Neural progenitor cell (in vitro differentiated cells): Measurements from ENCODE around the gene SELENOO. TPM values are rescaled to one million over a fixed set of nuclear protein-coding genes. Genes with fewer than 3 reads are reported as not detected.
"Not testable (repeated sequence)": the region's sequence is repeated elsewhere in the genome, so short reads cannot be mapped to it uniquely, and the experiment has no call there.

ENCODE experiments used
- DNase-seq: peaks from one replicate; pipeline ENCODE4 v3.0.0-alpha.2; 2016; ENCODE audit warnings: low spot score
- H2AFZ ChIP-seq: fragments of 200-600 bp; sonication (generic); replicated peaks from 2 replicates; pipeline ENCODE4 v1.6.1; 2016; ENCODE audit warnings: antibody characterized with exemption
- H3F3A ChIP-seq: fragments of 200-600 bp; sonication (generic); 2 replicates; pipeline ENCODE4 v1.6.1; 2016; ENCODE audit warnings: antibody characterized with exemption, low read depth
- H3K27ac ChIP-seq: fragments of 200-600 bp; sonication (generic); 2 replicates; pipeline ENCODE4 v1.5.1; 2016; ENCODE audit warnings: mild to moderate bottlenecking
- H3K27me3 ChIP-seq: fragments of 200-600 bp; sonication (generic); 2 replicates; pipeline ENCODE4 v1.6.1; 2016; ENCODE audit warnings: mild to moderate bottlenecking, moderate library complexity
- H3K36me3 ChIP-seq: fragments of 200-600 bp; sonication (generic); 2 replicates; pipeline ENCODE4 v1.5.1; 2016
- H3K4me1 ChIP-seq: fragments of 200-600 bp; sonication (generic); 2 replicates; pipeline ENCODE4 v1.6.1; 2016; ENCODE audit warnings: mixed run types
- H3K4me2 ChIP-seq: fragments of 200-600 bp; sonication (generic); 2 replicates; pipeline ENCODE4 v1.6.1; 2016
- H3K4me3 ChIP-seq: fragments of 200-600 bp; sonication (generic); 2 replicates; pipeline ENCODE4 v1.5.1; 2016
- H3K79me2 ChIP-seq: fragments of 200-600 bp; sonication (generic); 2 replicates; pipeline ENCODE4 v1.6.1; 2016; ENCODE audit warnings: low read depth
- H3K9ac ChIP-seq: fragments of 200-600 bp; sonication (generic); 2 replicates; pipeline ENCODE4 v1.6.1; 2016
- H3K9me3 ChIP-seq: fragments of 200-600 bp; sonication (generic); 2 replicates; pipeline ENCODE4 v1.5.1; 2016; ENCODE audit warnings: low read depth
- H4K20me1 ChIP-seq: fragments of 200-600 bp; sonication (generic); 2 replicates; pipeline ENCODE4 v1.6.1; 2016; ENCODE audit warnings: low read depth
- H3K27ac Mint-ChIP-seq: 3 replicates; pipeline ENCODE4 v1.8.0; 2021; ENCODE audit warnings: mixed read lengths
- H3K27me3 Mint-ChIP-seq: 2 replicates; pipeline ENCODE4 v1.8.0; 2022; ENCODE audit warnings: low read depth, mild to moderate bottlenecking, inconsistent platforms, moderate library complexity, mixed read lengths; ENCODE audit not compliant: insufficient read depth
- H3K36me3 Mint-ChIP-seq: 3 replicates; pipeline ENCODE4 v1.8.0; 2021; ENCODE audit warnings: mixed read lengths
- H3K4me1 Mint-ChIP-seq: 3 replicates; pipeline ENCODE4 v1.8.0; 2021; ENCODE audit warnings: mixed read lengths
- H3K4me3 Mint-ChIP-seq: 3 replicates; pipeline ENCODE4 v1.8.0; 2021; ENCODE audit warnings: mild to moderate bottlenecking, moderate library complexity, mixed read lengths
- H3K9me3 Mint-ChIP-seq: 3 replicates; pipeline ENCODE4 v1.8.0; 2020; ENCODE audit warnings: mixed read lengths
- CTCF ChIP-seq: fragments of 200-600 bp; sonication (generic); IDR thresholded peaks from 2 replicates; pipeline ENCODE4 v1.5.1; 2017; ENCODE audit warnings: antibody characterized with exemption, mild to moderate bottlenecking
- EZH2 ChIP-seq: fragments of 200-600 bp; sonication (generic); IDR thresholded peaks from 2 replicates; pipeline ENCODE4 v1.6.1; 2017; ENCODE audit warnings: antibody characterized with exemption, mild to moderate bottlenecking, moderate library complexity
- EZH2phosphoT487 ChIP-seq: fragments of 200-600 bp; sonication (generic); IDR thresholded peaks from 2 replicates; pipeline ENCODE4 v1.6.1; 2017; ENCODE audit warnings: antibody characterized with exemption
- total RNA-seq: library from RNA; depleted of rRNA; stranded (reverse); fragments of >200 nt; gene quantifications from 2 replicates; pipeline ENCODE4 v1.2.3, GENCODE V29; 2015; ENCODE audit warnings: low replicate concordance

SELENOO gene
- total RNA-seq, 1 donor from 2014 or later = 7.6 TPM

GRCh38 chr22:50203288-50203687 is 2.5 kb downstream of the SELENOO start:
- Histone ChIP-seq H3K4me2 (no peak overlapping the region), H3K27me3 (peaks cover 7% of the 10 kb centered on the region), H3K4me3 (no peak overlapping the region), H3K4me1 (peaks cover 10% of the 10 kb centered on the region), H4K20me1 (peaks cover 50% of the 10 kb centered on the region), H2AFZ (no peak overlapping the region), H3F3A (peaks cover 21% of the 10 kb centered on the region), H3K79me2 (peaks cover 27% of the 10 kb centered on the region), H3K36me3 (peaks cover 12% of the 10 kb centered on the region), H3K9me3 (no peaks in the 10 kb centered on the region), H3K9ac (no peak overlapping the region), H3K27ac (no peak overlapping the region)
- Mint-ChIP-seq H3K4me3 (no peak overlapping the region), H3K27me3 (peaks cover 4% of the 10 kb centered on the region), H3K27ac (no peak overlapping the region), H3K9me3 (peaks cover 4% of the 10 kb centered on the region), H3K36me3 (peaks cover 27% of the 10 kb centered on the region), H3K4me1 (peaks cover 20% of the 10 kb centered on the region)
- TF ChIP-seq EZH2 (no peak), CTCF (no peak), EZH2phosphoT487 (no peak)
- DNase-seq = no peak

DNA sequence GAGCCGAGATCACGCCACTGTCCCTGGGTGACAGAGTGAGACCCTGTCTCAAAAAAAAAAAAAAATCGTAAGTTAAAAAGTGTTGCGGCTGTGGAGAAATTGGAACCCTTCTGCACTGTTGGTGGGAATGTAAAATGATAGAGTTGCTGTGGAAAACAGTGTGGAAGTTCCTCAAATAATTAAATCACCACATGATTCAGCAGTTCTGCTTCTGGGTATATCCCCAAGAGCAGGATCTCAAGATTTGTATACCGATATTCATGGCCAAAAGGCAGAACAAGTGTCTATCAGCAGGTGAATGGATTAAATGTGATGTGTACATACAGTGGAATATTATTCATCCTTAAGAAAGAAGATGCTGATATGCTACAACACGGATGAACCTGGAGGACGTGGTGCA is 3.8 kb downstream of the SELENOO start:
- H4K20me1 ChIP-seq = peaks cover 46% of the 10 kb centered on the region
- Mint-ChIP-seq H3K9me3 (peaks cover 4% of the 10 kb centered on the region), H3K36me3 (peaks cover 27% of the 10 kb centered on the region), H3K27me3 (peaks cover 4% of the 10 kb centered on the region), H3K27ac (no peak overlapping the region), H3K4me3 (no peak overlapping the region), H3K4me1 (peaks cover 17% of the 10 kb centered on the region)
- peaks cover 7% of the 10 kb centered on the region for H3K27me3 ChIP-seq
- H3K79me2 ChIP-seq = peaks cover 27% of the 10 kb centered on the region
- H3K9me3 ChIP-seq = no peaks in the 10 kb centered on the region
- TF ChIP-seq CTCF = no peak
- TF ChIP-seq EZH2 = no peak
- no peak for TF ChIP-seq EZH2phosphoT487
- no peak for DNase-seq
- H3K27ac ChIP-seq = no peak overlapping the region
- H3F3A ChIP-seq = peaks cover 11% of the 10 kb centered on the region
- peaks cover 10% of the 10 kb centered on the region for H3K4me1 ChIP-seq
- H2AFZ ChIP-seq = no peak overlapping the region
- no peak overlapping the region for H3K4me2 ChIP-seq
- H3K4me3 ChIP-seq = no peak overlapping the region
- H3K9ac ChIP-seq = no peak overlapping the region
- H3K36me3 ChIP-seq = peaks cover 12% of the 10 kb centered on the region

- DNase-seq, H2AFZ ChIP-seq, H3K4me2 ChIP-seq, H3K9me3 Mint-ChIP-seq, H3K4me3 ChIP-seq, H3K4me3 Mint-ChIP-seq, H3K27me3 Mint-ChIP-seq, H3K27me3 ChIP-seq, H3F3A ChIP-seq, H3K4me1 ChIP-seq, H3K9me3 ChIP-seq, H3K27ac ChIP-seq, H3K27ac Mint-ChIP-seq, H3K9ac ChIP-seq: not testable (repeated sequence)
- Mint-ChIP-seq H3K4me1 (peaks cover 19% of the 10 kb centered on the region), H3K36me3 (peaks cover 30% of the 10 kb centered on the region)
- peaks cover 27% of the 10 kb centered on the region for H3K79me2 ChIP-seq
- H4K20me1 ChIP-seq = peaks cover 45% of the 10 kb centered on the region
- peaks cover 12% of the 10 kb centered on the region for H3K36me3 ChIP-seq
Measured at GRCh38 chr22:50204998-50205397, 4.2 kb downstream of the SELENOO start.

DNA sequence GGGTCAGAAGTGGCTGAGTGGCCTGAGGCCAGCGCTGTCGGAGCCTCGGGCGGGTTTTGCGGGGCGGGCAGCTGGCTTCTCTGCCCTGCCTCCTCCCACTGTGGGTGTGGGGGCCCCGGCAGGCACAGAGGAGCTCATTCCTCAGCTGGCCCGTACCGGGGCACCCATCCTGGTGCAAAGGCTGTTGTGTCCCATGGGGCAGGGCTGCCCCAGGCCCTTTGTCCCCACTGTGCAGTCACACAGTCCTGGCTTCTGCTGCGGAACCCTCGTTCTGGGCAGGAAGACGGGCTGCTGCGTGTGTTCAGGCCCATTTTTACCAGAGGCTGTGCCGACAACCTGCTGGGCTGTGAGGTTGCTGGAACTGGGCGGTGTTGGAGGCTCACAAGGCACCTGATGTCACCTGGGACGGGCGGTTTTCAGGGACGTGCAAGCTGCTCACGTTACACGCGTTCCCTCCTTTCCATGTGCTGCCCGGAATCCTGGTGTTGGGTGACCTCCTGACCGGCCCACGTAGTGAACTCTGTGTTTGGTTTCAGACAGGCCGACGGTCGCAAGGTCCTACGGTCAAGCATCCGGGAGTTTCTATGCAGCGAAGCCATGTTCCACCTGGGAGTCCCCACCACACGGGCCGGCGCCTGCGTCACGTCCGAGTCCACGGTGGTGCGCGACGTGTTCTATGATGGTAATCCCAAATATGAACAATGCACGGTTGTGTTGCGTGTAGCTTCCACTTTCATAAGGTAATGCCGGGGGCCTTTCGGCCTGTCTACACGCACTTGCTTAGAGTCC is 5.2 kb downstream of the SELENOO start:
- H3K4me1 ChIP-seq = peaks cover 10% of the 10 kb centered on the region
- Mint-ChIP-seq H3K27me3 (peaks cover 6% of the 10 kb centered on the region), H3K27ac (no peak overlapping the region), H3K9me3 (peaks cover 4% of the 10 kb centered on the region), H3K4me3 (no peak overlapping the region), H3K36me3 (peaks cover 32% of the 10 kb centered on the region), H3K4me1 (peaks cover 19% of the 10 kb centered on the region)
- peaks cover 3% of the 10 kb centered on the region for H3F3A ChIP-seq
- no peak overlapping the region for H3K9ac ChIP-seq
- TF ChIP-seq EZH2phosphoT487 (no peak), CTCF (no peak), EZH2 (no peak)
- H3K4me3 ChIP-seq = no peak overlapping the region
- no peak overlapping the region for H2AFZ ChIP-seq
- H3K9me3 ChIP-seq = no peaks in the 10 kb centered on the region
- no peak for DNase-seq
- H3K36me3 ChIP-seq = peaks cover 12% of the 10 kb centered on the region
- H3K79me2 ChIP-seq = peaks cover 27% of the 10 kb centered on the region
- H4K20me1 ChIP-seq = peaks cover 48% of the 10 kb centered on the region
- peaks cover 7% of the 10 kb centered on the region for H3K27me3 ChIP-seq
- no peak overlapping the region for H3K27ac ChIP-seq
- H3K4me2 ChIP-seq = no peak overlapping the region
